Stomach (tissue), 4 donors: ENCODE results near the gene MTA3.

Experiments
- CTCF ChIP-seq, 7 experiments: fragments of 450-650 bp in 4 of 7; fragments of 200-600 bp in 3 of 7; sonication (generic) in 3 of 7; IDR thresholded peaks; one replicate each; pipeline ENCODE4 v1.5.1; 2016 to 2019; ENCODE audit warnings: antibody characterized with exemption in 7 of 7, control low read depth in 2 of 7, mild to moderate bottlenecking in 1 of 7
- POLR2A ChIP-seq, 4 donors: fragments of 450-650 bp; IDR thresholded peaks; one replicate each; pipeline ENCODE4 v1.6.1; 2016; ENCODE audit warnings: antibody characterized with exemption in 4 of 4, control low read depth in 2 of 4, mild to moderate bottlenecking in 1 of 4, moderate library complexity in 1 of 4
- POLR2AphosphoS5 ChIP-seq, 3 donors: sonication (generic); formaldehyde crosslinking; IDR thresholded peaks; one replicate each; pipeline ENCODE4 v1.6.1; 2016; ENCODE audit warnings: antibody characterized with exemption in 3 of 3

DNA sequence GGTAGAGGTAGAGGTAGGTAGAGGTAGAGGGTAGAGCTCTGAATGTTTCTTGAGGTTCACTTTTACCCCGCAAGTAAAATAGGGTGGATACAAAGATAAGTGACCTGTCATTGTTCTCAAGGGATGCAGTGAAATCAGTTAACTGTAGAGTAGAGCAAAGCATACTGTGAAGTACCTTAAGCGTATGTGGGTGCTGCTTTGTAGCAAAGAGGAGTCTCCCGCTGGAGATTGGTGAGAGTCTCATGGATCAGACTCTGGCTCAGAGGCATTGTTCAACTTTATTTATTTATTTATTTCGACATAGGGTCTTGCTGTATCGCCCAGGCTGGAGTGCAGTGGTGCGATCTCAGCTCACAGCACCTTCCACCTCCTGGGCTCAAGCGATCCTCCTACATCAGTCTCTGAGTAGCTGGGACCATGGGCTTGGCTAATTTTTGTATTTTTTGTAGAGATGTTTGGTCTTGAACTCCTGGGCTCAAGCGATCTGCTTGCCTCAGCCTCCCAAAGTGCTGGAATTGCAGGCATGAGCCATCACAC lies 38.7 kb downstream of the MTA3 start:
- no peak for TF ChIP-seq CTCF (IDR thresholded peaks at IDR 0.05)
- TF ChIP-seq POLR2A (IDR thresholded peaks at IDR 0.05) = no peak
- TF ChIP-seq POLR2AphosphoS5 (IDR thresholded peaks at IDR 0.05) = no peak
